ENCODE measurements around the gene USP9Y. TPM values are rescaled to one million over a fixed set of nuclear protein-coding genes. Genes with fewer than 3 reads are reported as not detected.

The USP9Y gene
- total RNA-seq, 1 donor from 2014 or later = not detected

DNA sequence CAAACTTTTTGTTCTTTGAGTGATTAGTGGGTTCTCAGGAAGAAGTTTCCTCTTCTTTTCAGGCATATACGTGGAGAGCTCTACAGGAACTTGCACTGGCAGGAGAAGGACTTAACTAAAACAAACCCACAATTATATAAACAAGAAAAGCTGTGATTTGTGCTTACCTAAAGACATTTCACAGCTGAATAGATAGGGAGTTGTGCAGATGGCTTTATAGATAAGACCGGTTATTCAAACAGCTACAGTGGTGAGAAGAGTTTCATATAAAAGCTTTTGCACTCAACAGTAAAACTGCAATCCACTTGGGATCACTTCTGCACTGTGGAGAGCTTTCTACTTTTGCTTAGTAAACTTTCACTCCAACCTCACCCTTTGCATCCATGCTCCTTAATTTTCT is 197.6 kb downstream of the USP9Y start:
- no peaks in the 10 kb centered on the region for H3K36me3 Mint-ChIP-seq (ENCODE audit: low read depth)
- H3K4me1 Mint-ChIP-seq (ENCODE audit: low read depth) = no peaks in the 10 kb centered on the region
- H3K27me3 Mint-ChIP-seq (ENCODE audit: low read depth) = no peaks in the 10 kb centered on the region
- no peaks in the 10 kb centered on the region for H3K9me3 Mint-ChIP-seq (ENCODE audit: low read depth)
- no peak overlapping the region for H3K4me3 Mint-ChIP-seq (ENCODE audit: unreplicated experiment)
- TF ChIP-seq, protein P1, sequence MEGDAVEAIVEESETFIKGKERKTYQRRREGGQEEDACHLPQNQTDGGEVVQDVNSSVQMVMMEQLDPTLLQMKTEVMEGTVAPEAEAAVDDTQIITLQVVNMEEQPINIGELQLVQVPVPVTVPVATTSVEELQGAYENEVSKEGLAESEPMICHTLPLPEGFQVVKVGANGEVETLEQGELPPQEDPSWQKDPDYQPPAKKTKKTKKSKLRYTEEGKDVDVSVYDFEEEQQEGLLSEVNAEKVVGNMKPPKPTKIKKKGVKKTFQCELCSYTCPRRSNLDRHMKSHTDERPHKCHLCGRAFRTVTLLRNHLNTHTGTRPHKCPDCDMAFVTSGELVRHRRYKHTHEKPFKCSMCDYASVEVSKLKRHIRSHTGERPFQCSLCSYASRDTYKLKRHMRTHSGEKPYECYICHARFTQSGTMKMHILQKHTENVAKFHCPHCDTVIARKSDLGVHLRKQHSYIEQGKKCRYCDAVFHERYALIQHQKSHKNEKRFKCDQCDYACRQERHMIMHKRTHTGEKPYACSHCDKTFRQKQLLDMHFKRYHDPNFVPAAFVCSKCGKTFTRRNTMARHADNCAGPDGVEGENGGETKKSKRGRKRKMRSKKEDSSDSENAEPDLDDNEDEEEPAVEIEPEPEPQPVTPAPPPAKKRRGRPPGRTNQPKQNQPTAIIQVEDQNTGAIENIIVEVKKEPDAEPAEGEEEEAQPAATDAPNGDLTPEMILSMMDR (IDR thresholded peaks at IDR 0.05) = no peak
- DNase-seq (ENCODE audit: low spot score) = no peak
- no peak overlapping the region for H3K27ac Mint-ChIP-seq (ENCODE audit: unreplicated experiment)

- DNase-seq (ENCODE audit: low spot score) = no peak
- Mint-ChIP-seq H3K27ac (ENCODE audit: unreplicated experiment) (no peak within 1 kb of the TSS), H3K36me3 (ENCODE audit: low read depth) (no peaks in the 10 kb centered on the region), H3K4me1 (ENCODE audit: low read depth) (no peaks in the 10 kb centered on the region), H3K27me3 (ENCODE audit: low read depth) (no peaks in the 10 kb centered on the region), H3K9me3 (ENCODE audit: low read depth) (no peaks in the 10 kb centered on the region), H3K4me3 (ENCODE audit: unreplicated experiment) (no peak within 1 kb of the TSS)
- TF ChIP-seq, protein P1 (IDR thresholded peaks at IDR 0.05) = no peak
Observed at GRCh38 chrY:12904618-12905516, 203.8 kb downstream of the USP9Y start, which contains the start of gene DDX3Y. DDX3Y (plus strand) TSS chrY:12904868; CDS start chrY:12904937, 69 bp downstream.

DNA sequence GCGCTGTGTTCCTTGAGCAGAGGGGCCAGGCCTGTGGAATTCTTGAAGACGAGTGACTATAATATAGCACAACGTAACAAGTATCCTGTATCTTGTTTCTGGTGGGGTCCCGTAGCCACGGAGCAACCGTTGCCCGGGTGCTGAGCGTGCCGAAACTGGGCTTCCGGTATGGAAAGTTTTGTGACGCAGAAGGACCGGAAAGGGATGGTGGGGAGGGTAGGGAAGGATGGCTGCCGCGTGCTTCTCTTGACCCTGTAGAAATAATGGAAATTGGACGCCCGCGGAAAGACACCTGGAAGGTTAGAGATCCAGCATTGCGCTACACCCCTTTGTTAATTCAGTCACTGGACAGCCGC is 204.5 kb downstream of the USP9Y start:
- Mint-ChIP-seq H3K27me3 (ENCODE audit: low read depth) (no peaks in the 10 kb centered on the region), H3K27ac (ENCODE audit: unreplicated experiment) (no peak overlapping the region), H3K36me3 (ENCODE audit: low read depth) (no peaks in the 10 kb centered on the region), H3K4me1 (ENCODE audit: low read depth) (no peaks in the 10 kb centered on the region), H3K9me3 (ENCODE audit: low read depth) (no peaks in the 10 kb centered on the region), H3K4me3 (ENCODE audit: unreplicated experiment) (no peak overlapping the region)
- no peak for DNase-seq (ENCODE audit: low spot score)
- TF ChIP-seq, protein P1 (IDR thresholded peaks at IDR 0.05) = no peak

DNA sequence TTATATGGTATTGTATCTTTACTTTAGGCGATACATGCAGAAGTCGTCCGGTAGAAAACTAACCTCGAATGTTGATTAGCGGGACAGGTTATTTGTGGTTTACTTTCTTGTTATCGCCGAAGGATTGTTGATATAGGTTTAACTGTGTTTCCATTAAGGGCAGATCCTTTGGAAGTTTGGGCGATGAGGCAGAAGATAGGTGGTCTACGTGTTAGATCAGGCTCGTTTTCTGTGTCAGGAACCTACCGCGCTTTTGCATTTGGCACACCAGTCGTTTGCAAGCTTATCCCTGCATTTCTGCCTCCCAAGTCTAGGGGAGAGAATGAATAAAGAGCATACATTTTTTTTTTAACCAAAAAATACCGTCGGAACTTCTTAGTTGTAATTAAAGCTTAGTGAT is 204.9 kb downstream of the USP9Y start:
- TF ChIP-seq, protein P1 (IDR thresholded peaks at IDR 0.05) = no peak
- no peak for DNase-seq (ENCODE audit: low spot score)
- no peaks in the 10 kb centered on the region for H3K4me1 Mint-ChIP-seq (ENCODE audit: low read depth)
- H3K36me3 Mint-ChIP-seq (ENCODE audit: low read depth) = no peaks in the 10 kb centered on the region
- no peak overlapping the region for H3K4me3 Mint-ChIP-seq (ENCODE audit: unreplicated experiment)
- H3K9me3 Mint-ChIP-seq (ENCODE audit: low read depth) = no peaks in the 10 kb centered on the region
- H3K27ac Mint-ChIP-seq (ENCODE audit: unreplicated experiment) = no peak overlapping the region
- H3K27me3 Mint-ChIP-seq (ENCODE audit: low read depth) = no peaks in the 10 kb centered on the region

Other genes with a start within 250 kb of the USP9Y start
- gene DDX3Y, start 203.6 kb downstream of the USP9Y start, total RNA-seq = not detected in 3 replicates